ENCODE measurements around the gene NRP2.

NRP2 gene

DNA sequence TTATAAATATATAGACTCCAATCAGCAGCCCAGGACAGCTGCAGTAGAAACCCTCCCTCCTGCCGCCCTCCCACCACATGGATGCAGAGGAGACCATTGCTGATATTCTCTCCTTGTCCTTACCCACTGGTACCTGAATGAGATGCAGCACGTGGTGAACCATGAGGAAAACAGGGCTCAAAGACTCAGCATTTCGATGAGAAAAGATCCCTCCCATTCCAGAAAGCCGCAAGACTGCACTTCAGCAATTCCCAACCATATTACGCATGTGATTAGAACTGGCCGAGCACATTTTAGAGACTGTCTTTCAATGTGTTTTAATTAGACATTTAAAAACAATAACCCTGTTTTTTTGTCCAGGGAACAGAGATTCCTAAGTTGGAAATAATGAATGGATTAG, 125.5 kb downstream of the NRP2 start:
- DNase-seq (ENCODE audit: low read depth), result no peak

DNA sequence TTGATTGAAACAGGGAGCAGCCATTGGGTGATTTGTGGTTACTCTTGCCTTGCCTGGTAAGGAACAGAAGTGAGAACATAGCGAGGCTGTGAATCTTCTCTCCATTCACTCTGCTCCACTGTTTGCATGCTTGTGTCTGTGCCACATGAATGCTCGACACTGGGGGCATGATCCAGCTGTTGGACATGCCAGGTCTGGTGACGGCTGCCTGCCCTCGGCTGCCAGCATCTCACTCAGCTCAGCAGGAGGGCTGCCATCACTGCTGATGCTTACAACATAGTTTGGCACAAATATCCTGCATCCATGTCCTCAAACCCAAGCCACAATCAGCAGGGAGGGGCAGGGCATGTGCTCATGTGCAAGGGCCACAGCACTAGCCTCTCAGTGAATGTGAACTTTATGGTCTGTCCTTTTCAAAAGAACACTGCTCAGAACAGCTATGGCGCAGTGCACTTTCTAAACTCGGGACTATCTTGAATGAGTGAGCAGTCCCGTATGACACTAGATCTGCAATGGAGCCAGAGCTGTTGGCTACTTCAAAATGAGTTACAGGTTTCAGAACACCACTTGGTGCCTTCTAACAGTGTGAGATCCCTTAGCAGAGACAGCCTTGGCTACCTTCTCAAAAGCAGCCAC, 126.3 kb downstream of the NRP2 start:
- DNase-seq (ENCODE audit: low read depth), result no peak

DNA sequence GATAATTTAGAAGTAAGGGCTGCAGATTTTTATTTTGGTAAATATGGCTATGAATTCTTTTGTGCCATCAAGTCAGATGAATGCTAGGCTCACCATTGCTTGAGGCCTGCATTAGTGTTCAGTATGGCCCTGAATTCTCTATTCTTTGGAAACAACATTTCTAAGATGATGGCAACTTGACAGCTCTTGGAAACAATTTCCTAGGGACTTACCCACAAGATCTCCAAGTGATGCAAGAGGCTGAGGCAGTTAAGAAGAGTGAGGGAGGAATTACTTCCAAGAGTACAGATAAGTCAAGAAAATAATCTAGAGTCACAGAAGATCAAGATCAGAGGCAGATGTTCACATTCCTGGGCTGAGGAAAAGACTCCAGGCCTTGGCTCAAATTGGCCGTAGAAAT, 129.1 kb downstream of the NRP2 start:
- no peak for DNase-seq (ENCODE audit: low read depth)

DNA sequence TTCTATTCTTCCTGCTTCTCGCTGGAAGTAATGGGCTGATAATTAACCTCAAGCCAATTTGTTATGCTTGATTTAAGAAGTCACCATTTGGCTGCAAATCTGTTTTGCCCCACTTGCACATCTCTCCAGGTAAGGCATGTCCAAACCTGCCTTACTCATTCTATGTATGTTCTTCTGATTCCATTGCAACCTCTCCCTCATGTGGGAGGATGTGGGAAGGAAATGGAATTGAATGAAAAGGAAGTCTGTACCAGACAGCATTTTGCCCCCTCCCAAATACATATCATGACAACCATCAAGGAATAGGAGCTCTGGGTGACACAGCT, 131.7 kb downstream of the NRP2 start:
- no peak for DNase-seq (ENCODE audit: low read depth)

DNA sequence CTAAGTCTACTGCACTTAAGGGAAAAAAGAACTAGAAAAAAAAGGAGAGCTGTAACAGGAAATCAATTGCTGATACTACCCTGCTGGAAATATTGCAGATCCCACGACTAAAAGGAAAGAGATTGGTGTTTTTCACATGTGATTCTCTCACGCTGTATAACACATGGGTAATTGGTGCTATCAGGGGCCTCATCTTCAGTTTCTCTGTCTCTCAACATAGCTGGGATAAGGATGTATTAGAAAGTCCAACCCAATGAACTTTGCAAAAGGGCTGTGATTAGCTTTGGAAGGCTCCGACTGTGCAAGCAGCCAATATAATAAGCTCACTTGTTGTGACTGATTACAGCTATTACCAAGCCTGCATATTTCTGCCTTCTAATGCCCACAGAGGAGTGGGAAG, 133.4 kb downstream of the NRP2 start:
- DNase-seq (ENCODE audit: low read depth), result no peak

DNA sequence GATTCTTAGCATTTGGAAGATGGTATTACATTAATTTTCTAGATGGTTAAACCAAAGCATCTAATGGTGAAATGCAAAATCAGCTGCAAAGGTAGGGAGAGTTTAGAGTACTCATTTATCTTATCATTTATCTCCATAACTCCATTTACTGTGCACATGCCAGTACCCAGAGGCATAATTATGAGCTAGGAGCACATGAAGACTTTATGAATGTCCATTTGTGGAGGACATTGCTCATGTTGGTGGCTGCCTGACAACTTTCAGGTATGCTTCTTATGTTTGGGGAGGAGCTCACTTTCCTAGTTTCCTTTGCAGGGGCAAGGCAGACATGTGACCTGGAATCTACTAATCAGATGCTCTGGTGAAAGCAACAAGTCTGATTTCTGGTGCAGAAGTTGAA, 134.0 kb downstream of the NRP2 start:
- no peak for DNase-seq (ENCODE audit: low read depth)

DNA sequence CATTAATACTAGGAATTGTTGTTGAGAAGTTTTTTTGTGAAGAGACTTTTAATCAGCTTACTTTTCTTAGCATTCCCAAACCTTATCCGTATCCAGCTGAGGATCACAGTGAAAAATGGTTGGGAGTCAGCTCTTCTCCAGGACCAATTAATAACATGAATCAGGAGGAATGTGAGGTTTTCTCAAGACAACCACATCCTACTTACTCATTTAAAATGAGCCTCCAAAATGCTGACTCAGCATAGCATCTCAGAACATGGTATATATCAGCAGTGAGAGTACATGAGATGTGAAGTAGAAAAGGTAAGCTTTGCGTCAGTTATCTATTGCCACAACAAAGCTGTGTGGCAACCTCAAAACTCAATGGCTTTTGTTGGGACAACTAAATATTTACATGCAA, 140.3 kb downstream of the NRP2 start:
- no peak for DNase-seq (ENCODE audit: low read depth)

DNA sequence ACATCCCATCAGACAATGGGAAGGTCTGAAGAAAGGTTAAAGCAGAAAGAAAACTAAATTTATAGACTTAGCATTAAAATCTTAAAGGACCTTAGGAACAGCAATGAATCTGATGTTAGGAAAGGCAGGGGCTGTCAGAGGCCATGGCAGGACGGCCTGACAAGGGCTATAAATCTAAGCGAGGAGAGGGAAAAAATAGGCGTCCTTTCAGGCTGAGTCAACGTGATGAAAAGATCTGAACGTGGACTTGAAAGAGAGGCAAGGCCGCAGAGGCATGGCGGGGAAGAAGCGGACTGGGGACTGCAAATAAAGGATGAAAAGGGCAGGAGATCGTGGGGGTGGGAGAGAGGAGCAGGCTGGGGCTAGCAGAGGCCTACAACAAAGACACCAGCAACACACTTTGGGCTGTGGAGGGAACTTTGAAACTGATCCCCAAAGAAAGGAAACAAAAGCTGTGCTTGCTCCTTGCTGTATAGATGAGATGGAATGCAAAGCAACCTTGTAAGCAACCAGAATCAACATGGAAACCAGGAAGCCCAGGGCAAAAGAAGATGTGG, 145.6 kb downstream of the NRP2 start:
- DNase-seq (ENCODE audit: low read depth), result no peak

DNA sequence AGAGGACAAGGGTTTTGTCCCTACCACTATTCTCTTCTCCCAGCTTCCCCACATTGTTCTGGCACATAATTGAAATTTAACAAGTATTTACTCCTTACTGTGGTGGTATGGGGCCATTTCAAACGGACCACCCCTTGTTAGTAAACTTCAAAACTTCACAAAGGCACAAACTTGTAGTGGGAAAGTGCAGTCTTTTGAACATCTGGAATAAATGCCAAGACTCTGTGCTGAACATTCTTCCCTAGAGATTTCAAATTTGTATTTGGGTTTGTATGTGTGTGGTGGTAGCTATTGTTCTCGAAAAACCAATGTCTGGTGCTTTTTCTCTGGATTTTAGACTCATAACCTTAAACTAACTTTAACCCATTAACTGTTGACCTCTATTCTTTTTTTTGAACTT, 151.6 kb downstream of the NRP2 start:
- no peak for DNase-seq (ENCODE audit: low read depth)

DNA sequence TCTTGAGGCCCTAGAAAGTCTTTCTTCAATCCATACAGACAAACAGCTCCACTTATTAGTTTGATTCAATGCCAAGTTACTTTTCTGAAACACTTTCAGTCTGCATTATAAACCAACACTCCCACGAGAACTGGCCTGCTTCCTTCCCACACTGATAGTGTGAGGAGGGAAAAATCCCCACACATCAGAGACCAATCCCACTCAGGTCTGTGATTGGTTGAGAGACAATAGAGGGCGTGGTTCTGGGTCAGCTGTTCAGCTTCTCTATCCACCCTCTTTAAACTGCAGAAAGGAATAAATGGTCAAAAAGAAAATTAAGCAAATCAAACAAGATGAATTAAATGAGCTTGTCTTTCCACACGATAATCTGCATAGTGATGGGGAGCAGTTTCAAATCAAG, 152.5 kb downstream of the NRP2 start:
- no peak for DNase-seq (ENCODE audit: low read depth)

DNA sequence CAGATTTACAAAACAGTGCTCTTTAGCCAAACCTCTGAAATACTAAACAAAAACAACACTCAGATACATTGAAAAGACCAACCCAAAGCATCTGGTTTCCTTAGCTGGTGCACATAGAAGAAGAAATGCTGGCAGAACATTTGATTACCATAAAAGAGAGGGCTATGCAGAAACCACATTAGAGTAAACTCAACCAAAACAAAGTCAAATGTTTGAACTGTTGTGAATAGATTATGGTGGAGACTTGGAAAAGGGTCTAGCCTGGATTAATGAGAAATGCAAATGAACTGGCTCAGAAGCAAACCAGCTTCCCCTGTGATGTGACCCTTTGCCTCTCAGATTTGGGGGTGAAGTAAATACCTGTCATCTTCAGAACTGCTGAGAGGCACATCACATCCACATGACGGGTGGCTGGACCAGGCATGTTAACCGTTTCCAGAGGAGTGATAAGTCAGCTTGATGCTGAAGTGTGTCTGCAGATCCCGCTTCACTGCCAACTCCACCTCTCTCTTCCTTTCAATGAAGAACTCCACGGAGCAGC, 153.0 kb downstream of the NRP2 start:
- no peak for DNase-seq (ENCODE audit: low read depth)

DNA sequence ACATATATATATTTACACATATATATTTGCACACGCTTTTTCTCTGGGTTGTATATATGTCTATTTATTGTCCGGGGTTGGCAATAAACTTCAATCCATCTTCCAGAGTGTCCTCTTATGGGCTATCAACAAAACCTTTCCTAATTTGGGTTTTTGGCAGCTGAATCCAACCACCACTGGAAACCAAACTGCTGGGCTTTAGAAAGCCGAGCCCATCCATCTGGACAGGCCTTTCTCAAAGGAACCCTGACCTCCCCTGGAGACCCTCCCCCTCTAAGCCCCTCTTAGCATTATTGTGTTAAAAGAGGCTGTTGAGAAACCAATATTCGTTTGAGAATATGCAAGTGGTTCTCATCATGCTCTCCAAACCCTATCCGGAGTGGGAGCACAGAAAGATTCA, 153.6 kb downstream of the NRP2 start:
- no peak for DNase-seq (ENCODE audit: low read depth)

DNA sequence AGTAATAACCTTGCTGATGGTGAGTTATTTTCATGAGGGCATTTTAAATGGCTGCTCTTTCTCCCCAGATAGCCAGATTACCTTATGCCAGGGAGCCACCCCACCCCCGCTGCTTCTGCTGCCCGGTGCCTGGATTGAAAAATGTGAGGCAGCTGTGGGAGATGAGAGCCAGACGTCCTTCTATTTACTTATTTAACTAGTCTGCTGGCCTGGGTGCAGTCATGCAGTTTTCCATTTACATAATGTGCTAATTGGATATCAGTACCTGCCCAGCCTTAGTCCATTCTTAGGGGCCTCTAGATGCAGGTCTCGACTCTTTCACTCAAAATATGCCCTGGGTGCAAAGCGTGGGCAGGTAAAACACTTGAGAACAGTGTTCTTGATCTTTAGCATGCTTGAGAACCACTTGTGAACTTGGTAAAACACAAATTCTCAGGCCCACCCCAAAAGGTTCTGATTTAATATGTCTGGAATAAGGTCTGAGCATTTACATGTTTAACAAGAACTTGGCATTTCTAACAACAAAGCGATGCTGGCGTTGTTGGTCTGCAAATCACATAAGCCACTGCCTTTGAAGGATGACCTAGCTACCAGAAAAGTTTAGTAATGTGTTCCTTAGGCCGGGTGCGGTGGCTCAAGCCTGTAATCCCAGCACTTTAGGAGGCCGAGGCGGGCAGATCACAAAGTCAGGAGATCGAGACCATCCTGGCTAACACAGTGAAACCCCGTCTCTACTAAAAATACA, 154.3 kb downstream of the NRP2 start:
- DNase-seq (ENCODE audit: low read depth), result no peak

DNA sequence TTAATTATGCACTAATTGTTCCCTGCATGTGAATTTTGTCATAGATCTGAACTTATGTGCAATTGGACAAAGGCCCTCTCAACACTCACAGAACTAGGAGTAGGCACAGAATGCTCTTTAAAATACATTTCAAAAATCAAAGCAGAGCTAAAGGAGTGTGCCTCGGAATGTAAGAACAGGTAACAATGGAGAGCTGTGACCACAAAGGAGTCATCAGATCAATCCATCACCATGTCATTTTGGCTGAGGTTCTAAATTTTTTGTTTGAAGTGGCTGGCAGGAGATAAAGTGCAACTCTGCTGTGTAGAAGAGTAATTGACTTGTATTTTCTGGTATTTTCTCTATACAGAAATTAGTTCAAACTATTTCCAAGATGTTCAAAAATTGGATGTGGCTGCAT, 155.4 kb downstream of the NRP2 start:
- DNase-seq (ENCODE audit: low read depth), result no peak

DNA sequence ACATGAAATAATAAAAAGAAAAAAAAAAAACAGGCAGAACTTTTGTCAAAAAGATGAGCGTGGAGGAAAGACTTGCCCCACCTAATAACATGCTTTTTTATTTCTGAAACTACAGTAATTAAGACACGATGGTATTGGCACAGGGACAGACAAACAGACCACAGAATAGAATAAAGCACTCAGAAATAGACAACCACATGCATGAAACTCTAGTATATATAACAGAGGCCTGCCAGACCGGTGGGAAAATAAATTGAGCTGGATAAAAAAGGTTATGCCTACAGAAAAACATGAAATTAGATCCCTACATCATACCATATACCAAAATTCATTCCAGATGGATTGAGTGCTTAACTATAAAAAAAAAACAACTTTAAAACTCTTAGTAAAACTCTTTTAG, 163.1 kb downstream of the NRP2 start:
- DNase-seq (ENCODE audit: low read depth), result no peak

All from stimulated activated CD4-positive, alpha-beta T cell treated with anti-CD3 and anti-CD28 coated beads, Interleukin-2, amount 100 ng/mL, for 4 hours (primary cell).